OCI-LY1 (cell line): ENCODE results near the gene FBXO15.

Experiments used
- H2AFZ ChIP-seq: fragments of 200-600 bp; sonication (generic), shearing (Covaris generic); 2 replicates; pipeline ENCODE4 v1.6.0; 2014; ENCODE audit warnings: antibody characterized with exemption, mild to moderate bottlenecking, low read length
- H3F3A ChIP-seq: fragments of 200-600 bp; sonication (generic), shearing (Covaris generic); 2 replicates; pipeline ENCODE4 v1.6.0; 2014; ENCODE audit warnings: mild to moderate bottlenecking, antibody characterized with exemption, low read length, moderate library complexity; ENCODE audit not compliant: insufficient read depth
- H3K27ac ChIP-seq: fragments of 200-600 bp; sonication (generic); 2 replicates; pipeline ENCODE4 v1.5.1; 2014; ENCODE audit warnings: low read length, mixed run types, mild to moderate bottlenecking, low read depth; ENCODE audit not compliant: poor library complexity, severe bottlenecking
- H3K27me3 ChIP-seq: fragments of 200-600 bp; sonication (generic); 2 replicates; pipeline ENCODE4 v1.6.0; 2014; ENCODE audit warnings: antibody characterized with exemption, mild to moderate bottlenecking, low read length, moderate library complexity; ENCODE audit not compliant: insufficient read depth
- H3K36me3 ChIP-seq: fragments of 200-600 bp; sonication (generic); 2 replicates; pipeline ENCODE4 v1.6.1; 2014; ENCODE audit warnings: mild to moderate bottlenecking, antibody characterized with exemption, low read length, moderate library complexity, mixed read lengths; ENCODE audit not compliant: insufficient read depth
- H3K4me1 ChIP-seq: fragments of 200-600 bp; sonication (generic); 2 replicates; pipeline ENCODE4 v1.5.1; 2014; ENCODE audit warnings: mild to moderate bottlenecking, low read length, moderate library complexity; ENCODE audit not compliant: insufficient read depth, severe bottlenecking
- H3K4me2 ChIP-seq: fragments of 200-600 bp; sonication (generic), shearing (Covaris generic); 2 replicates; pipeline ENCODE4 v1.6.1; 2014; ENCODE audit warnings: low read length
- H3K4me3 ChIP-seq: fragments of 200-600 bp; sonication (generic); 2 replicates; pipeline ENCODE4 v1.5.1; 2014; ENCODE audit warnings: low read length, low read depth, mild to moderate bottlenecking, mixed read lengths; ENCODE audit not compliant: poor library complexity, severe bottlenecking
- H3K79me2 ChIP-seq: fragments of 200-600 bp; shearing (Covaris generic); 2 replicates; pipeline ENCODE4 v1.6.1; 2016; ENCODE audit warnings: mixed run types, low read length, mixed read lengths; ENCODE audit not compliant: insufficient read depth
- H3K9ac ChIP-seq: fragments of 200-600 bp; sonication (generic), shearing (Covaris generic); 2 replicates; pipeline ENCODE4 v1.6.1; 2014; ENCODE audit warnings: mild to moderate bottlenecking, low read length, mixed read lengths
- H3K9me2 ChIP-seq: fragments of 200-600 bp; sonication (generic), shearing (Covaris generic); 2 replicates; pipeline ENCODE4 v1.6.1; 2014; ENCODE audit warnings: low read depth, mild to moderate bottlenecking, low read length, mixed read lengths
- H3K9me3 ChIP-seq: fragments of 200-600 bp; shearing (Covaris generic); 2 replicates; pipeline ENCODE4 v1.6.1; 2014; ENCODE audit warnings: low read length, mixed read lengths
- H4K20me1 ChIP-seq: fragments of 200-600 bp; sonication (generic), shearing (Covaris generic); 2 replicates; pipeline ENCODE4 v1.6.0; 2016; ENCODE audit warnings: mild to moderate bottlenecking, low read length; ENCODE audit not compliant: insufficient read depth
- EZH2 ChIP-seq: fragments of 200-600 bp; sonication (generic), shearing (Covaris generic); IDR thresholded peaks from 2 replicates; pipeline ENCODE4 v1.8.0; 2017; ENCODE audit warnings: borderline replicate concordance, mixed run types, mild to moderate bottlenecking, antibody characterized with exemption, low read length, moderate library complexity, mixed read lengths
- TF ChIP-seq, protein P1 (sequence below): fragments of 200-600 bp; sonication (generic), shearing (Covaris generic); IDR thresholded peaks from 2 replicates; pipeline ENCODE4 v1.5.1; 2017; ENCODE audit warnings: mild to moderate bottlenecking, antibody characterized with exemption, low read length, moderate library complexity, mixed read lengths

The FBXO15 gene

DNA sequence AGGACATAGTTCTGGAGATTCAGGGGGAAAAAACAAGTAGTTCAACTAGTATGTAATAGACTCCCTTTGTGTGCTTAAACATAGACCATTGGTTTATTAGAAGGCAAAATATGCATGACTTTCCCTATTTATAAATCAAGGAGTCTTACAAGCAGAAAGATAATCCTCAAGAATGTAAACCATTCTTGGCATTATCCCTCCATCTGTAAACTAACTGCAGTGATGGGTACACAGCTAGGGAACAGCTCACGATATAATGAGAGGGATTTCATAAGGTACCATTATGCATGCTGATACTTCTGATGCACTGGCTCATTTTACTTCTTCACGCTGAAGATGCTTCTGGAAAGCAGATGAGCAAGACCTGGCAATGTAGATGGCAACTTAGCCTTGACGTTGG, 878 bp downstream of the FBXO15 start:
- no peak overlapping the region; the same call in 1 of the 2 replicates for H3K9ac ChIP-seq
- H4K20me1 ChIP-seq: no peaks in the 10 kb centered on the region
- H2AFZ ChIP-seq: no peak overlapping the region
- peak overlapping the region; percentile 84 for H3K4me3 ChIP-seq
- H3K27ac ChIP-seq: no peak overlapping the region
- H3K36me3 ChIP-seq: peaks cover 21% of the 10 kb centered on the region; the same call in 1 of the 2 replicates
- H3K9me2 ChIP-seq: no peaks in the 10 kb centered on the region
- peak overlapping the region; percentile 98 for H3K4me2 ChIP-seq
- H3K79me2 ChIP-seq: peaks cover 32% of the 10 kb centered on the region
- H3K27me3 ChIP-seq: no peaks in the 10 kb centered on the region
- H3K9me3 ChIP-seq: no peaks in the 10 kb centered on the region
- H3K4me1 ChIP-seq: peaks cover 39% of the 10 kb centered on the region
- no peak for TF ChIP-seq EZH2
- H3F3A ChIP-seq: no peaks in the 10 kb centered on the region

DNA sequence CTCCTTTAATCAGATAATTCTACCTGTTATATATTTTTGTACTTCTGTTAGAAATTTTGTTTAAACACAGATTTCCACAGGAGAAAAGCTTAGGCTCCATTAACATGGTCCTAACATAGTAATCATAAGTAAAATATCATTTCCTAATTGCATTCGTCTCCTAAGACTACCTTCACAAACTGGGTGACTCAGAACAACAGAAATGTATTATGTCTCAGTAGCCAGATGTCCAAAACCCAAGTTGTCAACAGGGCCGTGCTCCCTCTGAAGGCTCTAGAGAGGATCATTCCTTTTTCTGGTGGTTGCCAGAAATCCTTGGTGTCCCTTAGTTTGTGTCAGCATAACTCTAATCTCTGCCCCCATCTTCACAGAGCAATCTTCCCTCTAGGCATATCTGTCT, 5.4 kb downstream of the FBXO15 start:
- no peaks in the 10 kb centered on the region for H3K27me3 ChIP-seq
- H3K4me3 ChIP-seq: no peak overlapping the region
- no peaks in the 10 kb centered on the region for H3K79me2 ChIP-seq
- H3K27ac ChIP-seq: no peak overlapping the region
- H3K4me2 ChIP-seq: no peak overlapping the region
- no peaks in the 10 kb centered on the region for H3K9me3 ChIP-seq
- H3K4me1 ChIP-seq: peaks cover 5% of the 10 kb centered on the region
- H3K9ac ChIP-seq: no peak overlapping the region
- no peaks in the 10 kb centered on the region for H3K9me2 ChIP-seq
- no peak overlapping the region for H2AFZ ChIP-seq
- H3F3A ChIP-seq: no peaks in the 10 kb centered on the region
- no peaks in the 10 kb centered on the region for H4K20me1 ChIP-seq
- no peaks in the 10 kb centered on the region for H3K36me3 ChIP-seq
- no peak for TF ChIP-seq EZH2
- TF ChIP-seq, protein P1, sequence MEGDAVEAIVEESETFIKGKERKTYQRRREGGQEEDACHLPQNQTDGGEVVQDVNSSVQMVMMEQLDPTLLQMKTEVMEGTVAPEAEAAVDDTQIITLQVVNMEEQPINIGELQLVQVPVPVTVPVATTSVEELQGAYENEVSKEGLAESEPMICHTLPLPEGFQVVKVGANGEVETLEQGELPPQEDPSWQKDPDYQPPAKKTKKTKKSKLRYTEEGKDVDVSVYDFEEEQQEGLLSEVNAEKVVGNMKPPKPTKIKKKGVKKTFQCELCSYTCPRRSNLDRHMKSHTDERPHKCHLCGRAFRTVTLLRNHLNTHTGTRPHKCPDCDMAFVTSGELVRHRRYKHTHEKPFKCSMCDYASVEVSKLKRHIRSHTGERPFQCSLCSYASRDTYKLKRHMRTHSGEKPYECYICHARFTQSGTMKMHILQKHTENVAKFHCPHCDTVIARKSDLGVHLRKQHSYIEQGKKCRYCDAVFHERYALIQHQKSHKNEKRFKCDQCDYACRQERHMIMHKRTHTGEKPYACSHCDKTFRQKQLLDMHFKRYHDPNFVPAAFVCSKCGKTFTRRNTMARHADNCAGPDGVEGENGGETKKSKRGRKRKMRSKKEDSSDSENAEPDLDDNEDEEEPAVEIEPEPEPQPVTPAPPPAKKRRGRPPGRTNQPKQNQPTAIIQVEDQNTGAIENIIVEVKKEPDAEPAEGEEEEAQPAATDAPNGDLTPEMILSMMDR: no peak

GRCh38 chr18:74141667-74142066, 6.0 kb downstream of the FBXO15 start:
- Histone ChIP-seq H2AFZ (no peak overlapping the region), H3K79me2 (no peaks in the 10 kb centered on the region)
- no peak for TF ChIP-seq EZH2
- TF ChIP-seq, protein P1: no peak

GRCh38 chr18:74140582-74140981, 7.1 kb downstream of the FBXO15 start:
- Histone ChIP-seq H3K4me3 (no peak overlapping the region), H3K9me3 (no peaks in the 10 kb centered on the region), H3F3A (no peaks in the 10 kb centered on the region), H3K9ac (no peak overlapping the region), H3K36me3 (no peaks in the 10 kb centered on the region), H3K4me1 (no peaks in the 10 kb centered on the region), H3K9me2 (no peaks in the 10 kb centered on the region), H4K20me1 (no peaks in the 10 kb centered on the region), H3K4me2 (no peak overlapping the region), H2AFZ (no peak overlapping the region), H3K27ac (no peak overlapping the region), H3K79me2 (no peaks in the 10 kb centered on the region), H3K27me3 (no peaks in the 10 kb centered on the region)
- no peak for TF ChIP-seq EZH2
- TF ChIP-seq, protein P1: no peak

More at GRCh38 chr18:74141667-74142066, 6.0 kb downstream of the FBXO15 start:
- H3K9me2 ChIP-seq: no peaks in the 10 kb centered on the region
- H3K9me3 ChIP-seq: no peaks in the 10 kb centered on the region
- no peaks in the 10 kb centered on the region for H3K36me3 ChIP-seq
- H3F3A ChIP-seq: no peaks in the 10 kb centered on the region
- no peaks in the 10 kb centered on the region for H4K20me1 ChIP-seq
- no peak overlapping the region for H3K9ac ChIP-seq
- no peaks in the 10 kb centered on the region for H3K27me3 ChIP-seq
- no peak overlapping the region for H3K27ac ChIP-seq
- H3K4me2 ChIP-seq: no peak overlapping the region
- H3K4me1 ChIP-seq: no peaks in the 10 kb centered on the region
- H3K4me3 ChIP-seq: no peak overlapping the region
